Gastroesophageal sphincter (tissue), 3 donors: ENCODE results near the gene IRF2BPL.

Experiments used
- EP300 ChIP-seq: sonication (generic); formaldehyde crosslinking; IDR thresholded peaks from one replicate; pipeline ENCODE4 v1.6.1; 2017; ENCODE audit warnings: antibody characterized with exemption, mild to moderate bottlenecking
- POLR2A ChIP-seq, 2 donors: fragments of 450-650 bp; IDR thresholded peaks; one replicate each; pipeline ENCODE4 v1.6.1; 2017; ENCODE audit warnings: antibody characterized with exemption in 2 of 2, mild to moderate bottlenecking in 2 of 2, moderate library complexity in 1 of 2
- POLR2AphosphoS5 ChIP-seq: sonication (generic); formaldehyde crosslinking; IDR thresholded peaks from one replicate; pipeline ENCODE4 v1.6.1; 2017; ENCODE audit warnings: antibody characterized with exemption
- TF ChIP-seq, protein P1 (sequence below), 4 experiments: fragments of 200-600 bp in 2 of 4; fragments of 450-650 bp in 2 of 4; sonication (generic) in 1 of 4; IDR thresholded peaks; one replicate each; pipeline ENCODE4 v1.5.1; 2017 to 2019; ENCODE audit warnings: antibody characterized with exemption in 4 of 4, mild to moderate bottlenecking in 2 of 4, moderate library complexity in 2 of 4

DNA sequence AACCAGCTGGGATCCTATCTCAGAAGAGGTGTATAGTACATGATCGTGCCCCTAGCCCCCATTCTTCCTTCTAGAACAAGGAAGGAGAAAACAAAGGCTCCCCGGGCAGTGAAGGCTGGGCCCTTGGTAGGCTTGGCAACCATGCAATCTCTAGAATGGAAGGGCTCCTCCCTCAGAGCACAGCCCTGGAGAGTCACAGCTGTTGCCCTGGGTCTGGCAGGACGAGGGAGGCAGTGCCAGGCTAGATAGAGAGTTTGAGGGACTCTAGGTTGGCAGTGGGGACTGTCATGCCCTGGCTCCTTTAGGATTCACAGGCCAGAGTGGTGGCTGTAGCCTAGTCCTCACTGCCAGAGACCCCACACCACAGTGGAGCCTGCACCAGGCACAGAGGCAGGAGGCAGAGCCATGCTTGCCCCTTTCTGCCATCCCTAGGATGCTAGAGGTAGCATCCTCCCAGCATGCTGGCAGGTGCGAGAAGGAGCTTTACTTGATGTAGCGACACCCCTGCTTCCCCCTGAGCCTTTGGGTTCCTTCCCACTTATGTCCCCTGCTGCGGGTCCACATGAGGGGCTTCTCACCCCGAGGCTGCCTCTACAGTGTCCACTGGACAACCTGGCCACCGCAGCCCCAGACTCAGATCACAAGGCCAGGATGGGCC, 36.1 kb upstream of the IRF2BPL start:
- TF ChIP-seq, protein P1, sequence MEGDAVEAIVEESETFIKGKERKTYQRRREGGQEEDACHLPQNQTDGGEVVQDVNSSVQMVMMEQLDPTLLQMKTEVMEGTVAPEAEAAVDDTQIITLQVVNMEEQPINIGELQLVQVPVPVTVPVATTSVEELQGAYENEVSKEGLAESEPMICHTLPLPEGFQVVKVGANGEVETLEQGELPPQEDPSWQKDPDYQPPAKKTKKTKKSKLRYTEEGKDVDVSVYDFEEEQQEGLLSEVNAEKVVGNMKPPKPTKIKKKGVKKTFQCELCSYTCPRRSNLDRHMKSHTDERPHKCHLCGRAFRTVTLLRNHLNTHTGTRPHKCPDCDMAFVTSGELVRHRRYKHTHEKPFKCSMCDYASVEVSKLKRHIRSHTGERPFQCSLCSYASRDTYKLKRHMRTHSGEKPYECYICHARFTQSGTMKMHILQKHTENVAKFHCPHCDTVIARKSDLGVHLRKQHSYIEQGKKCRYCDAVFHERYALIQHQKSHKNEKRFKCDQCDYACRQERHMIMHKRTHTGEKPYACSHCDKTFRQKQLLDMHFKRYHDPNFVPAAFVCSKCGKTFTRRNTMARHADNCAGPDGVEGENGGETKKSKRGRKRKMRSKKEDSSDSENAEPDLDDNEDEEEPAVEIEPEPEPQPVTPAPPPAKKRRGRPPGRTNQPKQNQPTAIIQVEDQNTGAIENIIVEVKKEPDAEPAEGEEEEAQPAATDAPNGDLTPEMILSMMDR (IDR thresholded peaks at IDR 0.05): no peak
- TF ChIP-seq POLR2AphosphoS5: no peak
- no peak for TF ChIP-seq POLR2A (IDR thresholded peaks at IDR 0.05)
- TF ChIP-seq EP300: no peak
